Loucy (cell line): ENCODE measurements around the gene SLC4A3.
"Not testable (repeated sequence)": the region's sequence is repeated elsewhere in the genome, so short reads cannot be mapped to it uniquely, and the experiment has no call there.

ENCODE experiments used
- H2AFZ ChIP-seq: fragments of 200-600 bp; sonication (generic); 2 replicates; pipeline ENCODE4 v1.6.0; 2016; ENCODE audit warnings: antibody characterized with exemption, mild to moderate bottlenecking, low read length, moderate library complexity
- H3F3A ChIP-seq: fragments of 200-600 bp; 2 replicates; pipeline ENCODE4 v1.6.0; 2016; ENCODE audit warnings: antibody characterized with exemption, low read depth, mild to moderate bottlenecking
- H3K27me3 ChIP-seq: fragments of 200-600 bp; sonication (generic); 2 replicates; pipeline ENCODE4 v1.6.1; 2014; ENCODE audit warnings: low read length, mild to moderate bottlenecking; ENCODE audit not compliant: insufficient read depth, poor library complexity, severe bottlenecking
- H3K36me3 ChIP-seq: fragments of 200-600 bp; sonication (generic); 2 replicates; pipeline ENCODE4 v1.6.1; 2016; ENCODE audit warnings: low read length; ENCODE audit not compliant: insufficient read depth
- H3K4me1 ChIP-seq: fragments of 200-600 bp; sonication (generic); 2 replicates; pipeline ENCODE4 v1.5.1; 2014; ENCODE audit warnings: low read length, mild to moderate bottlenecking; ENCODE audit not compliant: insufficient read depth, poor library complexity, severe bottlenecking
- H3K4me2 ChIP-seq: fragments of 200-600 bp; sonication (generic); 2 replicates; pipeline ENCODE4 v1.6.0; 2014; ENCODE audit warnings: antibody characterized with exemption, low read length, low read depth, mild to moderate bottlenecking; ENCODE audit not compliant: poor library complexity, severe bottlenecking
- H3K4me3 ChIP-seq: fragments of 200-600 bp; sonication (generic); 2 replicates; pipeline ENCODE4 v1.5.1; 2014; ENCODE audit warnings: low read length, mild to moderate bottlenecking, mixed read lengths; ENCODE audit not compliant: poor library complexity, severe bottlenecking
- H3K79me2 ChIP-seq: fragments of 200-600 bp; sonication (generic); 2 replicates; pipeline ENCODE4 v1.6.1; 2014; ENCODE audit warnings: low read length; ENCODE audit not compliant: insufficient read depth
- H3K9ac ChIP-seq: fragments of 200-600 bp; sonication (generic); 2 replicates; pipeline ENCODE4 v1.6.0; 2014; ENCODE audit warnings: mild to moderate bottlenecking, low read depth, low read length, moderate library complexity; ENCODE audit not compliant: poor library complexity, severe bottlenecking
- H3K9me2 ChIP-seq: fragments of 200-600 bp; sonication (generic); replicated peaks from 2 replicates; pipeline ENCODE4 v1.6.1; 2016; ENCODE audit warnings: low read depth, low read length, mixed read lengths
- H3K9me3 ChIP-seq: fragments of 200-600 bp; sonication (generic); 2 replicates; pipeline ENCODE4 v1.6.1; 2014; ENCODE audit warnings: mild to moderate bottlenecking, antibody characterized with exemption, low read length, low read depth; ENCODE audit not compliant: insufficient read depth
- H4K20me1 ChIP-seq: fragments of 200-600 bp; sonication (generic); 2 replicates; pipeline ENCODE4 v1.6.0; 2014; ENCODE audit warnings: antibody characterized with exemption, low read length, mild to moderate bottlenecking; ENCODE audit not compliant: insufficient read depth, poor library complexity, severe bottlenecking
- EZH2phosphoT487 ChIP-seq: fragments of 200-600 bp; IDR thresholded peaks from 2 replicates; pipeline ENCODE4 v1.6.1; 2018; ENCODE audit warnings: antibody characterized with exemption, mild to moderate bottlenecking, moderate library complexity, borderline replicate concordance
- TF ChIP-seq, protein P1 (sequence below): fragments of 200-600 bp; sonication (generic); conservative IDR thresholded peaks from 2 replicates; pipeline ENCODE4 v1.5.1; 2014; ENCODE audit warnings: mild to moderate bottlenecking, antibody characterized with exemption, low read length

Gene SLC4A3

GRCh38 chr2:219680958-219681693, 53.7 kb downstream of the SLC4A3 start:
- no peak overlapping the region for H2AFZ ChIP-seq
- no peak overlapping the region for H3K4me2 ChIP-seq
- TF ChIP-seq EZH2phosphoT487: no peak
- TF ChIP-seq, protein P1, sequence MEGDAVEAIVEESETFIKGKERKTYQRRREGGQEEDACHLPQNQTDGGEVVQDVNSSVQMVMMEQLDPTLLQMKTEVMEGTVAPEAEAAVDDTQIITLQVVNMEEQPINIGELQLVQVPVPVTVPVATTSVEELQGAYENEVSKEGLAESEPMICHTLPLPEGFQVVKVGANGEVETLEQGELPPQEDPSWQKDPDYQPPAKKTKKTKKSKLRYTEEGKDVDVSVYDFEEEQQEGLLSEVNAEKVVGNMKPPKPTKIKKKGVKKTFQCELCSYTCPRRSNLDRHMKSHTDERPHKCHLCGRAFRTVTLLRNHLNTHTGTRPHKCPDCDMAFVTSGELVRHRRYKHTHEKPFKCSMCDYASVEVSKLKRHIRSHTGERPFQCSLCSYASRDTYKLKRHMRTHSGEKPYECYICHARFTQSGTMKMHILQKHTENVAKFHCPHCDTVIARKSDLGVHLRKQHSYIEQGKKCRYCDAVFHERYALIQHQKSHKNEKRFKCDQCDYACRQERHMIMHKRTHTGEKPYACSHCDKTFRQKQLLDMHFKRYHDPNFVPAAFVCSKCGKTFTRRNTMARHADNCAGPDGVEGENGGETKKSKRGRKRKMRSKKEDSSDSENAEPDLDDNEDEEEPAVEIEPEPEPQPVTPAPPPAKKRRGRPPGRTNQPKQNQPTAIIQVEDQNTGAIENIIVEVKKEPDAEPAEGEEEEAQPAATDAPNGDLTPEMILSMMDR: no peak
- no peaks in the 10 kb centered on the region for H3K9me3 ChIP-seq
- H3K27me3 ChIP-seq: no peaks in the 10 kb centered on the region
- no peaks in the 10 kb centered on the region for H3K79me2 ChIP-seq
- no peak overlapping the region for H3K4me3 ChIP-seq
- H4K20me1 ChIP-seq: no peaks in the 10 kb centered on the region
- H3K9ac ChIP-seq: no peak overlapping the region
- H3F3A ChIP-seq: no peaks in the 10 kb centered on the region
- no peaks in the 10 kb centered on the region for H3K4me1 ChIP-seq
- H3K36me3 ChIP-seq: no peaks in the 10 kb centered on the region
- H3K9me2 ChIP-seq: no peaks in the 10 kb centered on the region

DNA sequence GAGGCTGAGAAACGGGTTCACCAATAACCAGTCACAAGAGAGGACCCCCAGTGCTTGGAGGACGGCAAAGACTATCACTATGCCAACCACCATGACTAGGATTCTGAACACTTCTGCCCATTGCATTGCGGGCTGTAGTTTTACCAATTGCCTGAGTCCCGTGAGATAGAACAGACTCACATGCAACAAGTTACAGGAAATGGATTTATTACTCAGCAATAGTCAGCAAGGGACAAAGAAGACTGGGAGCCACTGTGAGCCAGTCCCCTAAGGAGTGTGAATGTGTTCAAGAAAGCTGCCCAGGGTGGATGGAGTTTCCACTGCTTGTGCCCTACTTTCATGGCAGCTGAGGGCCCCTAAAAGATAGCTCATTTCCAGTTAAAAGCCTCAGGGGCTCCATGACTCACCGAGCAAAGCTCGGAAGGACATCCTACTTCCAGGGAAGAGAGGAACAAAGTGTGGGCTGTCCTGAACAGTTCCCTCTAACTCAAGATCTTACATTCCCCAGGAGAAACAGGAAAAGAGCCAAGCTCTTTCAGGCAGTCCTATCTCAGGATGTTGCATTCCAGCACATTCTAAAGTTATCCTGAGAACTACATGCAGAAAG, 54.4 kb downstream of the SLC4A3 start:
- Histone ChIP-seq H4K20me1 (no peaks in the 10 kb centered on the region), H2AFZ (no peak overlapping the region), H3K9me3 (no peaks in the 10 kb centered on the region), H3K4me3 (no peak overlapping the region), H3K4me2 (no peak overlapping the region), H3K27me3 (no peaks in the 10 kb centered on the region), H3K36me3 (no peaks in the 10 kb centered on the region), H3K79me2 (no peaks in the 10 kb centered on the region), H3K4me1 (no peaks in the 10 kb centered on the region), H3K9ac (no peak overlapping the region), H3F3A (no peaks in the 10 kb centered on the region), H3K9me2 (no peaks in the 10 kb centered on the region)
- TF ChIP-seq, protein P1: no peak
- TF ChIP-seq EZH2phosphoT487: no peak

DNA sequence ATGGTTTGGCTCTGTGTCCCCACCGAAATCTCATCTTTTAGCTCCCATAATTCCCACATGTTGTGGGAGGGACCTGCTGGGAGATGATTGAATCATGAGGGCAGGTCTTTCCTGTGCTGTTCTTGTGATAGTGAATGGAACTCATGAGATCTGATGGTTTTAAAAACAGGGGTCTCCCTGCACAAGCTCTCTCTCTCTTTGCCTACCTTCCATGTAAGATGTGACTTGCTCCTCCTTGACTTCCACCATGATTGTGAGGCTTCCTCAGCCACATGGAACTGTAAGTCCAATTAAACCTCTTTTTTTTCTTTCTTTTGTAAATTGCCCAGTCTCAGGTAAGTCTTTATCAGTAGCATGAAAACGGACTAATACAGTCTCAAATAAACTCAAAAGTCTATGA, 56.0 kb downstream of the SLC4A3 start:
- not testable (repeated sequence) for H3K27me3 ChIP-seq, H4K20me1 ChIP-seq, H3K9me3 ChIP-seq, H3K4me1 ChIP-seq, H3K4me3 ChIP-seq, H3K9ac ChIP-seq, H2AFZ ChIP-seq, H3K4me2 ChIP-seq, H3K9me2 ChIP-seq, H3K36me3 ChIP-seq, H3F3A ChIP-seq, H3K79me2 ChIP-seq
